ENCODE results near the gene TRPM4.

DNA sequence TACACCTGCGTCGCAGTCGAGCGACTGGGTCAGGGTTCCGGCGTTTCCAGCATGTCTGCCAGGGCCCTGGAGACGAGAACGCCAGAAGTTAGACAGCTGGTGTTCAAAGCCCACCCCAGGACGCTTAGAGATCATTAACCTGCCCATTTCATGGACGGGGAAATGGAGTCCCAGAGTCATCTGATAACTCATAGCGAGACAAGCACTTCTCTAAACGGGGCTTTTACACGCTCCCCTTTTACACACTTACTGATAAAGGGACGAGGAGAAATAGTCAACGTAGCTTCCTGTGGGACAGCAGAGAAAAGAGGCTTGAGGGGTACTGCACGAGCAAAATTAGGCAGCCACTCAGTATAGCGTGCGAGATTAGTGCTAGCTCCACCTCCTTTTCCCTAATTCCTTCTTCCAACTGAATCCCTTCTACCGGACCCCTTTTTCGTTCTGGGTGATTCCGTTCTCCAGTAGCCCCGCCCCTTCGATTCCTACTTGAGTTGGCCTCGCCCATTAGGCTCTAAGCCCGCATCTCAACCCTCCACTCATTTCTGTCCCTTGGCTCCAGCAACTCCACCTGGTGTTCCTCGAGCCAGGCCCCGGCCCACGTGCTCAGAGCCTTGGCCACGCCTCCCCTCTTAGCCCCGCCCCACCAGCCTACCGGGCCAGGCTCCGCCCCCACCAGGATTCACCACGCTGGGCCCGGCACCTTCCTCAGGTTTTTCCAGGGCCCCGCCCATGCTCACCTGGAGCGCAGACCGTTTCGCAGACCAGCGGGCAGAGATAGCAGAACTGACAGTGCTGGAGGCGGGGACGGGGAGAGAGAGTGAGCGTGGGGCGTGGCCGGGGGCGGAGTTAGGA, 6.1 kb upstream of the TRPM4 start:
- TF ChIP-seq, protein P1, sequence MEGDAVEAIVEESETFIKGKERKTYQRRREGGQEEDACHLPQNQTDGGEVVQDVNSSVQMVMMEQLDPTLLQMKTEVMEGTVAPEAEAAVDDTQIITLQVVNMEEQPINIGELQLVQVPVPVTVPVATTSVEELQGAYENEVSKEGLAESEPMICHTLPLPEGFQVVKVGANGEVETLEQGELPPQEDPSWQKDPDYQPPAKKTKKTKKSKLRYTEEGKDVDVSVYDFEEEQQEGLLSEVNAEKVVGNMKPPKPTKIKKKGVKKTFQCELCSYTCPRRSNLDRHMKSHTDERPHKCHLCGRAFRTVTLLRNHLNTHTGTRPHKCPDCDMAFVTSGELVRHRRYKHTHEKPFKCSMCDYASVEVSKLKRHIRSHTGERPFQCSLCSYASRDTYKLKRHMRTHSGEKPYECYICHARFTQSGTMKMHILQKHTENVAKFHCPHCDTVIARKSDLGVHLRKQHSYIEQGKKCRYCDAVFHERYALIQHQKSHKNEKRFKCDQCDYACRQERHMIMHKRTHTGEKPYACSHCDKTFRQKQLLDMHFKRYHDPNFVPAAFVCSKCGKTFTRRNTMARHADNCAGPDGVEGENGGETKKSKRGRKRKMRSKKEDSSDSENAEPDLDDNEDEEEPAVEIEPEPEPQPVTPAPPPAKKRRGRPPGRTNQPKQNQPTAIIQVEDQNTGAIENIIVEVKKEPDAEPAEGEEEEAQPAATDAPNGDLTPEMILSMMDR (IDR thresholded peaks at IDR 0.05) = no peak
- no peak for TF ChIP-seq POLR2A (IDR thresholded peaks at IDR 0.05)
